Measurements from ENCODE around the gene DNAJC7.
"Not testable (repeated sequence)": the region's sequence is repeated elsewhere in the genome, so short reads cannot be mapped to it uniquely, and the experiment has no call there.

Gene DNAJC7

GRCh38 chr17:42010898-42011516 lies 6.2 kb downstream of the DNAJC7 start:
- DNase-seq (ENCODE audit: low read depth): no peak

- not testable (repeated sequence) for DNase-seq (ENCODE audit: low read depth)
These were observed 7.0 kb downstream of the DNAJC7 start for GRCh38 chr17:42010266-42010680.

- no peak for DNase-seq (ENCODE audit: low read depth)
These were observed 8.1 kb downstream of the DNAJC7 start for GRCh38 chr17:42009170-42009569.

GRCh38 chr17:42005166-42005565 lies 12.1 kb downstream of the DNAJC7 start:
- DNase-seq (ENCODE audit: low read depth): no peak

- no peak for DNase-seq (ENCODE audit: low read depth)
These were observed 14.4 kb downstream of the DNAJC7 start for GRCh38 chr17:42002792-42003301.

GRCh38 chr17:42002175-42002791 lies 15.0 kb downstream of the DNAJC7 start:
- no peak for DNase-seq (ENCODE audit: low read depth)

- DNase-seq (ENCODE audit: low read depth): no peak
These were observed 15.5 kb downstream of the DNAJC7 start for GRCh38 chr17:42001729-42002128.

- DNase-seq (ENCODE audit: low read depth): no peak
These were observed 16.7 kb downstream of the DNAJC7 start for GRCh38 chr17:42000413-42001133.

GRCh38 chr17:41998497-41998896 lies 18.7 kb downstream of the DNAJC7 start:
- no peak for DNase-seq (ENCODE audit: low read depth)

- DNase-seq (ENCODE audit: low read depth): no peak
These were observed 20.4 kb downstream of the DNAJC7 start for GRCh38 chr17:41996855-41997164.

GRCh38 chr17:41992576-41992975 lies 24.7 kb downstream of the DNAJC7 start:
- DNase-seq (ENCODE audit: low read depth): no peak

- no peak for DNase-seq (ENCODE audit: low read depth)
These were observed 27.4 kb downstream of the DNAJC7 start for GRCh38 chr17:41989702-41990419.

GRCh38 chr17:41988418-41988817 lies 28.8 kb downstream of the DNAJC7 start:
- no peak for DNase-seq (ENCODE audit: low read depth)

GRCh38 chr17:41987642-41988041 lies 29.6 kb downstream of the DNAJC7 start:
- DNase-seq (ENCODE audit: low read depth): no peak

- DNase-seq (ENCODE audit: low read depth): no peak
These were observed 30.6 kb downstream of the DNAJC7 start for GRCh38 chr17:41986634-41987033.

GRCh38 chr17:41985919-41986318 lies 31.3 kb downstream of the DNAJC7 start:
- no peak for DNase-seq (ENCODE audit: low read depth)

GRCh38 chr17:41984454-41984853 lies 32.8 kb downstream of the DNAJC7 start:
- no peak for DNase-seq (ENCODE audit: low read depth)

- DNase-seq (ENCODE audit: low read depth): no peak
These were observed 35.0 kb downstream of the DNAJC7 start for GRCh38 chr17:41982026-41982760.

GRCh38 chr17:41977991-41978390 lies 39.2 kb downstream of the DNAJC7 start:
- DNase-seq (ENCODE audit: low read depth): no peak

- DNase-seq (ENCODE audit: low read depth): no peak
These were observed 41.0 kb downstream of the DNAJC7 start for GRCh38 chr17:41976142-41976768.
